Endodermal cell (in vitro differentiated cells): ENCODE measurements around the gene BTBD19. TPM values are rescaled to one million over a fixed set of nuclear protein-coding genes. Genes with fewer than 3 reads are reported as not detected.

Source experiments
- DNase-seq: peaks from one replicate; pipeline ENCODE4 v3.0.0-alpha.2; 2017
- H3K27ac ChIP-seq: 2 replicates; pipeline ENCODE4 v1.5.1; 2013; ENCODE audit warnings: mild to moderate bottlenecking, low read depth, low read length, moderate library complexity
- H3K27me3 ChIP-seq: 2 replicates; pipeline ENCODE4 v1.6.1; 2013; ENCODE audit warnings: mild to moderate bottlenecking, low read length, moderate library complexity; ENCODE audit not compliant: insufficient read depth, control insufficient read depth, poor library complexity, severe bottlenecking
- H3K36me3 ChIP-seq: 2 replicates; pipeline ENCODE4 v1.7.0; 2013; ENCODE audit warnings: mild to moderate bottlenecking, low read length, moderate library complexity; ENCODE audit not compliant: control insufficient read depth, insufficient read depth
- H3K4me1 ChIP-seq: one replicate; pipeline ENCODE4 v1.7.0; 2013; ENCODE audit warnings: low read length; ENCODE audit not compliant: control insufficient read depth, insufficient read depth
- H3K4me3 ChIP-seq: 2 replicates; pipeline ENCODE4 v1.5.1; 2013; ENCODE audit warnings: mild to moderate bottlenecking, low read length, moderate library complexity
- H3K9ac ChIP-seq: 2 replicates; pipeline ENCODE4 v1.6.1; 2013; ENCODE audit warnings: mild to moderate bottlenecking, low read length, moderate library complexity; ENCODE audit not compliant: poor library complexity, severe bottlenecking; ENCODE audit errors: extremely low read depth
- H3K9me3 ChIP-seq: 2 replicates; pipeline ENCODE4 v1.6.1; 2013; ENCODE audit warnings: mild to moderate bottlenecking, low read length, moderate library complexity; ENCODE audit not compliant: control insufficient read depth
- H3K27ac Mint-ChIP-seq: 2 replicates; pipeline ENCODE4 v1.8.0; 2020; ENCODE audit warnings: mixed read lengths
- H3K27me3 Mint-ChIP-seq: 2 replicates; pipeline ENCODE4 v1.8.0; 2021; ENCODE audit warnings: mild to moderate bottlenecking, mixed read lengths; ENCODE audit not compliant: insufficient read depth
- H3K36me3 Mint-ChIP-seq: 2 replicates; pipeline ENCODE4 v1.8.0; 2020; ENCODE audit warnings: low read depth, mixed read lengths
- H3K4me1 Mint-ChIP-seq: 2 replicates; pipeline ENCODE4 v1.8.0; 2020; ENCODE audit warnings: mixed read lengths
- H3K4me3 Mint-ChIP-seq: 2 replicates; pipeline ENCODE4 v1.8.0; 2020; ENCODE audit warnings: mild to moderate bottlenecking, moderate library complexity, mixed read lengths
- H3K9me3 Mint-ChIP-seq: 2 replicates; pipeline ENCODE4 v1.8.0; 2020; ENCODE audit warnings: mild to moderate bottlenecking, mixed read lengths
- WGBS, 2 experiments: methylation state at CpG; one replicate each; pipeline versions ENCODE4 v1.1.5 to v1.1.7; 2013; ENCODE audit warnings: missing lambda C conversion rate in 2 of 2, mixed read lengths in 1 of 2; ENCODE audit not compliant: insufficient coverage in 1 of 2, insufficient read length in 1 of 2; 5-methylcytosine and 5-hydroxymethylcytosine counted together
- total RNA-seq, 2 donors: library from RNA; stranded (reverse); fragmentation: NEBNext Ultra II Directional in 1 of 2; extraction: Animal tissue kit (Norgen Biotek cat#: 25700) in 1 of 2; gene quantifications; 2 replicates in 1 of 2; 3 replicates in 1 of 2; pipeline ENCODE4 v1.2.1, GENCODE V29; 2021
- TF ChIP-seq, protein P1 (sequence below): fragments of 200-600 bp; sonication (generic); conservative IDR thresholded peaks from 2 replicates; pipeline ENCODE4 v1.5.0; 2021; ENCODE audit warnings: antibody characterized with exemption, mild to moderate bottlenecking

BTBD19 gene
- total RNA-seq, 2 donors from 2014 or later, result 7.4 to 7.9 TPM

- Histone ChIP-seq H3K36me3 (no peaks in the 10 kb centered on the region), H3K4me1 (peaks cover 12% of the 10 kb centered on the region), H3K9me3 (no peaks in the 10 kb centered on the region), H3K4me3 (no peak overlapping the region), H3K27ac (no peak overlapping the region), H3K27me3 (peaks cover 7% of the 10 kb centered on the region), H3K9ac (no peak overlapping the region)
- TF ChIP-seq, protein P1, sequence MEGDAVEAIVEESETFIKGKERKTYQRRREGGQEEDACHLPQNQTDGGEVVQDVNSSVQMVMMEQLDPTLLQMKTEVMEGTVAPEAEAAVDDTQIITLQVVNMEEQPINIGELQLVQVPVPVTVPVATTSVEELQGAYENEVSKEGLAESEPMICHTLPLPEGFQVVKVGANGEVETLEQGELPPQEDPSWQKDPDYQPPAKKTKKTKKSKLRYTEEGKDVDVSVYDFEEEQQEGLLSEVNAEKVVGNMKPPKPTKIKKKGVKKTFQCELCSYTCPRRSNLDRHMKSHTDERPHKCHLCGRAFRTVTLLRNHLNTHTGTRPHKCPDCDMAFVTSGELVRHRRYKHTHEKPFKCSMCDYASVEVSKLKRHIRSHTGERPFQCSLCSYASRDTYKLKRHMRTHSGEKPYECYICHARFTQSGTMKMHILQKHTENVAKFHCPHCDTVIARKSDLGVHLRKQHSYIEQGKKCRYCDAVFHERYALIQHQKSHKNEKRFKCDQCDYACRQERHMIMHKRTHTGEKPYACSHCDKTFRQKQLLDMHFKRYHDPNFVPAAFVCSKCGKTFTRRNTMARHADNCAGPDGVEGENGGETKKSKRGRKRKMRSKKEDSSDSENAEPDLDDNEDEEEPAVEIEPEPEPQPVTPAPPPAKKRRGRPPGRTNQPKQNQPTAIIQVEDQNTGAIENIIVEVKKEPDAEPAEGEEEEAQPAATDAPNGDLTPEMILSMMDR, result no peak
- Mint-ChIP-seq H3K4me1 (peaks cover 17% of the 10 kb centered on the region), H3K4me3 (no peak overlapping the region), H3K9me3 (no peaks in the 10 kb centered on the region), H3K27me3 (peaks cover 13% of the 10 kb centered on the region), H3K27ac (no peak overlapping the region), H3K36me3 (no peaks in the 10 kb centered on the region)
- no peak for DNase-seq
- 60 to 100% methylated on average over 1 of the region's 1 CpG for WGBS, 2 experiments
Measured at GRCh38 chr1:44846985-44847384, 38.7 kb downstream of the BTBD19 start.

- Histone ChIP-seq H3K4me1 (peaks cover 12% of the 10 kb centered on the region), H3K27ac (no peak overlapping the region), H3K36me3 (no peaks in the 10 kb centered on the region), H3K9ac (no peak overlapping the region), H3K9me3 (no peaks in the 10 kb centered on the region), H3K4me3 (no peak overlapping the region), H3K27me3 (no peaks in the 10 kb centered on the region)
- Mint-ChIP-seq H3K27me3 (peaks cover 8% of the 10 kb centered on the region), H3K27ac (no peak overlapping the region), H3K4me3 (no peak overlapping the region), H3K9me3 (no peaks in the 10 kb centered on the region), H3K4me1 (peaks cover 17% of the 10 kb centered on the region), H3K36me3 (no peaks in the 10 kb centered on the region)
- 100% methylated on average over 1 of the region's 1 CpG for WGBS, 2 experiments
- no peak for DNase-seq
- TF ChIP-seq, protein P1, result no peak
Measured at GRCh38 chr1:44847845-44848244, 39.5 kb downstream of the BTBD19 start.

- H3K4me3 ChIP-seq, result no peak overlapping the region
- no peak overlapping the region for H3K4me3 Mint-ChIP-seq
- no peak overlapping the region for H3K27ac Mint-ChIP-seq
- peaks cover 17% of the 10 kb centered on the region for H3K4me1 Mint-ChIP-seq
- H3K27me3 ChIP-seq, result no peaks in the 10 kb centered on the region
- WGBS, 2 experiments, result 93 to 97% methylated on average over 6 to 7 of the region's 7 CpGs
- H3K9me3 Mint-ChIP-seq, result no peaks in the 10 kb centered on the region
- peaks cover 8% of the 10 kb centered on the region for H3K27me3 Mint-ChIP-seq
- no peaks in the 10 kb centered on the region for H3K36me3 ChIP-seq
- H3K36me3 Mint-ChIP-seq, result no peaks in the 10 kb centered on the region
- no peak overlapping the region for H3K9ac ChIP-seq
- peaks cover 12% of the 10 kb centered on the region for H3K4me1 ChIP-seq
- H3K27ac ChIP-seq, result no peak overlapping the region
- TF ChIP-seq, protein P1, result no peak
- no peak for DNase-seq
- H3K9me3 ChIP-seq, result no peaks in the 10 kb centered on the region
Measured at GRCh38 chr1:44848456-44849181, 40.3 kb downstream of the BTBD19 start.
